HG03039 (cell line): Measurements from ENCODE around the gene ZNF783.
"Not testable (repeated sequence)": the region's sequence is repeated elsewhere in the genome, so short reads cannot be mapped to it uniquely, and the experiment has no call there.

Experiments
- ATAC-seq: cut with Tn5 transposase; IDR thresholded peaks from one replicate; pipeline ENCODE4 v1.9.1; 2021; ENCODE audit warnings: mild to moderate bottlenecking, moderate library complexity; ENCODE audit not compliant: unreplicated experiment

The ZNF783 gene

GRCh38 chr7:149261829-149262617 is at the start of gene ZNF783:
TSS of gene ZNF783 (plus strand) at chr7:149262196. CDS start at chr7:149262334, 138 bp downstream.
- peak; percentile 79 for ATAC-seq

DNA sequence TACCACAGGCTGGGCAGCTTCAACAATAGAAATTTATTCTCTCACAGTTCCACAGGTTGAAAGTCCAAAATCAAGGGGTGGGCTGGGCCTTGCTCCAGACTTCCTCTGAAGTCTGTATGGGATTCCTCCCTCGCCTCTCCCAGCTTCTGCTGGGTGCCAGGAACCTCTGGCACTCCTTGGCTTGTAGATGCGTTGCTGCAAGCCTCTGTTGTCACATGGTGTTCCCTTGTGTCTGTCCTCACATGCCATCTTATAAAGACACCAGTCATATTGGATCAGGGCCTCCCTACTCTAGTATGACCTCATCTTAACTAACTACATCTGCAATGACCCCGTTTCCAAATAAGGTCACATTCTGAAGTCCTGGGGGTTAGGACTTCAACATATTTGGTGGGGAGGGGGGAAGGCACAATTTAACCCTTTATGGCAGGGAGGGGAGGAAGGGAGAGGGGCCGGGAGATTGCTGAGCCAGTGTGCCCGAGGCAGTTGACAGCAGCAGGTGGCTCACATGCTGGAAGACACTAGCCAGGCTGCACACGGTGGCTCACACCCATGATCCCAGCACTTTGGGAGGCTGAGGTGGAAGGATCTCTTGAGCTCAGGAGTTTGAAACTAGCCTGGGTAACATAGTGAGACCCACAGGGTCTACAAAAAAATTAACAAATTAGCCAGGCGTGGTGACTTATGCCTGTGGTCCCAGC is 47.8 kb upstream of the ZNF783 start:
- no peak for ATAC-seq

- no peak for ATAC-seq
These were observed 45.6 kb upstream of the ZNF783 start for GRCh38 chr7:149216402-149216801.

GRCh38 chr7:149217570-149217969 is 44.4 kb upstream of the ZNF783 start:
- ATAC-seq: no peak

DNA sequence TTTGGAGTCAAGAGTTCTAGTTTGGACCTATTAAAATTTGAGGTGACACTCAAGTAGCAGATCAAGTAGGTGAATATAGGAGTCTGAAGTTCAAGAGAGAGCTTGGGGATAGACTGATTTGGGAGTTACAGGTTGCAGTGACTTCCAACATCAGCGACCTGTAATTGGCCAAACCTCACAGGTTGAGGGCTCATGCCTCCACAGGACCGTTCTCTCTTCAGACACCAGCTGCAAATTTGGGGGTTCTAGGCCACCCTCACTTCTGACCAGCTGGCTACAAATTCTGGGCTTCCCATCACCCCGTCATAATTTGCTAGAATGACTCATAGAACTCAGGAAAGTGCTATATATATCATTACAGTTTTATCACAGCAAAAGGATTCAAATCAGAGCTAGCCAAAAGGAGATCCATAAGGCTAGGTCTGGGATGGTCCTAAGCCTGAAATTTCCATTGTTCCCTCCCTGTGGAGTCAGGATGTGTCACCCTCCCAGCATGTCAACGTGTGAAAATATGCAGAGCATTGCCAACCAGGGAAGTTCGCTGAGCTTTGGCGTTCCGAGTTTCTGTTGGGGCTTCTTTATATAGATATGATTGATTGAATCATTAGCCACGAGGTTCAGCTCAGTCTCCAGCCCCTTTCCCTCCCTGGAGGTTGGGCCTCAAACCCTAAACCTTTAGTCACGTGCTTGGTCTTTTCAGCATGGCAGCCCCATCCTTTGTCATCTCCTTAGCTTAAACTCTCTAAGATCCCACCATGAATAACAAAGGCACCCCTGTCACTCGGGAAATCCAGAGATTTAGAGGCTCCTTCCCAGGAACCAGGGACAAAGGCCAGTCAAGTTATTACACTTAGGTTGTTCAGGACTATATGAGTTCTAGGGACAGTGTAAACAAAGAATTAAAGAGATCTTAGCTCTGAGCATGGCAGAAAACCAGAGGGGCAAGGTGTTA is 43.3 kb upstream of the ZNF783 start:
- no peak for ATAC-seq

- ATAC-seq: no peak
These were observed 41.5 kb upstream of the ZNF783 start for GRCh38 chr7:149220534-149220933.

DNA sequence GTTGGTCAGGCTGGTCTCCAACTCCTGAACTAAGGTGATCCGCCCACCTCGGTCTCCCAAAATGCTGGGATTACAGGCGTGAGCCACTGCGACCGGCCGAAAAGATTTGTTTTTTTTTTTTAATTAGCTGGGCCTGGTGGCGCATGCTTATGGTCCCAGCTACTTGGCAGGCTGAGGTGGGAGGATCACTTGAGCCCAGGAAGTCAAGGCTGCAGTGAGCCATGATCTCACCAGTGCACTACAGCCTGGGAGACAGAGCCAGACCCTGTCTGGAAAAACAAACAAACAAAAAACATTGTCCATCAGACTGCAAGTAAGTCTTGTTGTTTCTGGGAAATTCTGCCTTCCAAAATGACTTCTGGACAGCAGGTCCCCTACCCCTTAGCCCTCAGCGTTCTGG is 38.8 kb upstream of the ZNF783 start:
- ATAC-seq: no peak

DNA sequence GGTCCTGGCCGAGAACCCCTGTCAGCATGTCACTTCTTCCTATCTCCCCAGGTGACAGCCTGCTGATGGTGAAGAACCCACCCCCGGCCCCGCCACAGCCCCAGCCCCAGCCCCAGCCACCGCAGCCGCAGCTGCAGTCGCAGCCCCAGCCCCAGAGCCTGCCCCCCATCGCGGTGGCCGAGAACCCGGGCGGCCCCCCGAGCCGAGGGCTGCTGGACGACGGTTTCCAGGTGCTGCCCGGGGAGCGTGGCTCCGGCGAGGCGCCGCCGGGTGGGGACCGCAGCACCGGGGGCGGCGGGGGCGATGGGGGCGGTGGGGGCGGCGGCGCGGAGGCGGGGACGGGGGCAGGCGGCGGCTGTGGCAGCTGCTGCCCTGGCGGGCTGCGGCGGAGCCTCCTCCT is 38.2 kb upstream of the ZNF783 start:
- ATAC-seq: no peak

DNA sequence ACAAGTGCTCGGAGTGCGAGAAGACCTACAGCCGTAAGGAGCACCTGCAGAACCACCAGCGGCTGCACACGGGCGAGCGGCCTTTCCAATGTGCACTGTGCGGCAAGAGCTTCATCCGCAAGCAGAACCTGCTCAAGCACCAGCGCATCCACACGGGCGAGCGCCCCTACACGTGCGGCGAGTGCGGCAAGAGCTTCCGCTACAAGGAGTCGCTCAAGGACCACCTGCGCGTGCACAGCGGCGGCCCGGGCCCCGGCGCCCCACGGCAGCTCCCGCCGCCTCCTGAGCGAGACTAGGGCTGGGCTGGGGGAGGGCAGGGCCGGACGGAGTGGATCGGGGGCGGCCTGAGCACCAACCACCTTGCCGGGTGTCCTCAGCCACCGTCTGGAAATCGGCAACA is 37.6 kb upstream of the ZNF783 start:
- no peak for ATAC-seq

GRCh38 chr7:149225106-149225505 is 36.9 kb upstream of the ZNF783 start:
- no peak for ATAC-seq

DNA sequence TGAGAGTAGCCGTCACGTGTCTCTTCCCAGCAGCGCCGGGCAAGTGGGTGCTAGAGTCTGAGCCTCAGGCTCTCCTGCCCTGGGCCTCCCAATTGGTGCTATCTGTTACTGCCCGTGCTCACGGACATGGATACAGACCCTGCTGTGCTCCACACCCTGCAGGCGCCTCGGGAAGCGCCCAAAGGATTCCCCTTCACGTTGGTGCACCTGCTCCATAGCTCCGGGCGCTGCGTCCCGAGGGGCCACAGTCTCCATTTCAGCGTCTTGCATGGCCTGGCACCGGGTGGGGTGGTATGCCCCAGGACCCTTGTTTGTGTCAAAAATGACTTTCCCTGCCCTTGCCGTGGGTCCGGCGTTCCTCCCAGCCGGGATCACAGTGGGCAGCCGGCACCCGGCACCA is 36.3 kb upstream of the ZNF783 start:
- no peak for ATAC-seq

GRCh38 chr7:149226366-149226765 is 35.6 kb upstream of the ZNF783 start:
- not testable (repeated sequence) for ATAC-seq

DNA sequence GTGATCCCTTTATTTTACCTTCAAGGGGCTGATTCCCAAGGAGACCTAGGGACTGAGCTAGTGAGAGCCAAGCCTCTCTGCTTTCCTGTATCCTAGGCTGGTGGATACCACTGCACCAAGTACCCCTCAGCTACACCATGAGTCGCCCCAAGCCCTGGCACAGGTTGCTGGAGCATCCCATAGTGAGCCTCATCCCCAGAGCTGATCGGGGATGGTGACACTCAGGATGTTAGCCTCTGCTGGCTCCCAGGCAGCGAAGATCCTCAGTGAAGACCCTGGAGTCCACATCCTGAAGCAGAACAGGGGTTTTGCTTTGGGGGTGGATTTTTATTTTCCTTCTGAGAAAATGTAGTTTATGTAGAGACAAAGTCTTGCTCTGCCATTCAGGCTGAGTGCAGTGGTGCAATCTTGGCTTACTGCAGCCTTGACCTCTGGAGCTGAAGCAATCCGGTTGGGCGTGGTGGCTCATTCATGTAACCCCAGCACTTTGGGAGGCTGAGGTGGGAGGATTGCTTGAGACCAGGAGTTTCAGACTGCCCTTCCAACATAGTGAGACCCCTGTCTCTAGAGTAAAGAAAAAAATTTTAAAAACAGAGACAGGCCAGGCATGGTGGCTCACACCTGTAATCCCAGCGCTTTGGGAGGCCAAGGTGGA is 35.0 kb upstream of the ZNF783 start:
- no peak for ATAC-seq

GRCh38 chr7:149228831-149229471 is 33.0 kb upstream of the ZNF783 start:
- no peak for ATAC-seq

- ATAC-seq: no peak
These were observed 32.5 kb upstream of the ZNF783 start for GRCh38 chr7:149229526-149229925.

DNA sequence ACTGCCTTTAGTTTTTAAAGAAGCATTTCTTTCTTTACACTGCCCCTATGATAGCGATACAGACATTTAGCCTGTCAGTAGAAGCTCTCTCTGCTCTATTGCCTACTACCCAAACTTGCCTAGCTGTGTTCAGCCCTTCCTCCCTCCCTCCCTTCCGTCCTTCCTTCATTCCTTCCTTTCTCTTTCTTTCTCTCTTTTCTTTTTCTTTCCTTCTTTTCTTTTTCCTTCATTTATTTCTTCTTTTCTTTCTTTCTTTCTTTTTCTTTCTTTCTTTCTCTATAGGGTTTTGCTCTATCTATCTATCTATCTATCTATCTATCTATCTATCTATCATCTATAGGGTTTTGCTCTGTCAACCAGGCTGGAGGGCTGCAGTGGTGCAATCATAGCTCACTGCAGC is 29.6 kb upstream of the ZNF783 start:
- ATAC-seq: no peak

GRCh38 chr7:149233655-149234204 is 28.3 kb upstream of the ZNF783 start:
- not testable (repeated sequence) for ATAC-seq

- ATAC-seq: no peak
These were observed 24.5 kb upstream of the ZNF783 start for GRCh38 chr7:149237502-149237901.

DNA sequence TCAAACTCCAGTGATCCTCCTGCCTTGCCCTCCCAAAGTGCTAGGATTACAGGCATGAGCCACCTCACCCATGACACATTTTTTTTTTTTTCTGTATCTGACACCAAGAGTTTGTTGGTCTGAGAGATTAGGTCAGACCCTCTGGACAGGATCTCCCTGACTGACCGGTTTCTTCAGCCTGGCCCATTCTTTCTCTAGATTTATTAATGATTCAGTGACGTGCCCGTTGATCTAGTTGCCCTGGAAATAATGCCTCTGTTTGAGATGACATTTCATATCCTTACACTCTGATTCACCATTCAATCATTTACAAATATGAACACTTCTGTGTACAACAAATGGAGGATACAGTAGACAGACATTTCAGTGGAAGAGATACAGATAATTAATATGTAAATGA is 23.9 kb upstream of the ZNF783 start:
- ATAC-seq: no peak
